ENCODE measurements around the gene CD247.

DNA sequence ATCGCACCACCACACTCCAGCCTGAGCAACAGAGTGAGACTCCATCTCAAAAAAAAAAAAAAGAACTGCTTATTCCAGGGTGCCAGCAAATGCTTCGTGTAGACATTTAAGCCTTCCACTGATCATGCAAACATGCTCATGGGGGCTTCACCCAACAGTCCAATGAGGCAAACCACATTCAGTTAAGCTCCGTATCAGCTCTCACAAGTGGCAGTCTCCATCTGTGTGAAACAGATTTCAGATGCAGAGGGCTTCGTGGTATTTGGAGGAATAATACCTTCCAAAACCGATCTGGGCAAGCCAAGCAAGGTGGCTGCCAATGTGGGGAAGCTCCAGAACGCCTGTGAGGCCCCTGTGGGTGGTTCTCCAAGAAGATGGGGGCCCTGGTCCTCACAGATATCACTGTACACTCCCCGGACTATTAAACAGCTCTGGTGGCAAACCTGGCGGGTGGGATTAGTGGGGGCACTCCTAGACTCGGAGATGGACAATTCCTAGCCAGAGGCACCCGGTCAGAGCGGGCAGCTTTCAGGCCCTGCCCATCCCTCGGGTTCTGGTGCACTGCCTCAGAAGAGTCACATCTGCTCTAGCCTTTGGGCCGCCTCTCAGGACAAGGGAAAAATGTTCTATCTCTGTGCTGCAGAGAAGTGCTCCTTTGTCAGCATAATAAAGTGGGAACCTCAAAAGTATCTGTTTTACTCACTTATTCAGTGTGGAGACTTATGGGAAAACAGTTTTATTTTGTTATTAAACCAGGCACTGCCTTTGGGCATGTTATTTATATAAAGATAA, 25.1 kb upstream of the CD247 start:
- no peak for TF ChIP-seq POLR2AphosphoS5 (IDR thresholded peaks at IDR 0.05; ENCODE audit: low read length)
- TF ChIP-seq, protein P1, sequence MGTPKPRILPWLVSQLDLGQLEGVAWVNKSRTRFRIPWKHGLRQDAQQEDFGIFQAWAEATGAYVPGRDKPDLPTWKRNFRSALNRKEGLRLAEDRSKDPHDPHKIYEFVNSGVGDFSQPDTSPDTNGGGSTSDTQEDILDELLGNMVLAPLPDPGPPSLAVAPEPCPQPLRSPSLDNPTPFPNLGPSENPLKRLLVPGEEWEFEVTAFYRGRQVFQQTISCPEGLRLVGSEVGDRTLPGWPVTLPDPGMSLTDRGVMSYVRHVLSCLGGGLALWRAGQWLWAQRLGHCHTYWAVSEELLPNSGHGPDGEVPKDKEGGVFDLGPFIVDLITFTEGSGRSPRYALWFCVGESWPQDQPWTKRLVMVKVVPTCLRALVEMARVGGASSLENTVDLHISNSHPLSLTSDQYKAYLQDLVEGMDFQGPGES (IDR thresholded peaks at IDR 0.05): no peak
